Trophoblast cell (in vitro differentiated cells and primary cell): ENCODE measurements around the gene TMEM167A.

ENCODE experiments used
- DNase-seq, 2 donors: peaks; one replicate each; pipeline ENCODE4 v3.0.0-alpha.2; 2016
- H2AFZ ChIP-seq: 2 replicates; pipeline ENCODE4 v1.6.1; 2013; ENCODE audit warnings: low read length, moderate library complexity, mild to moderate bottlenecking; ENCODE audit not compliant: insufficient read depth, poor library complexity
- H2AK5ac ChIP-seq: 2 replicates; pipeline ENCODE4 v1.6.1; 2013; ENCODE audit warnings: mild to moderate bottlenecking, low read length
- H2BK120ac ChIP-seq: 2 replicates; pipeline ENCODE4 v1.6.1; 2013; ENCODE audit warnings: low read length, mild to moderate bottlenecking, moderate library complexity; ENCODE audit not compliant: insufficient read depth, poor library complexity
- H2BK12ac ChIP-seq: 2 replicates; pipeline ENCODE4 v1.6.1; 2013; ENCODE audit warnings: mild to moderate bottlenecking, low read length, moderate library complexity
- H2BK5ac ChIP-seq: 2 replicates; pipeline ENCODE4 v1.6.1; 2013; ENCODE audit warnings: low read length, low read depth, moderate library complexity, mild to moderate bottlenecking; ENCODE audit not compliant: poor library complexity
- H3K14ac ChIP-seq: 2 replicates; pipeline ENCODE4 v1.6.1; 2013; ENCODE audit warnings: mild to moderate bottlenecking, low read length
- H3K18ac ChIP-seq: 2 replicates; pipeline ENCODE4 v1.6.1; 2013; ENCODE audit warnings: mild to moderate bottlenecking, low read length
- H3K23ac ChIP-seq: 2 replicates; pipeline ENCODE4 v1.6.1; 2013; ENCODE audit warnings: low read length
- H3K27ac ChIP-seq: 2 replicates; pipeline ENCODE4 v1.5.1; 2013; ENCODE audit warnings: low read depth, mild to moderate bottlenecking, inconsistent platforms, low read length, moderate library complexity
- H3K27me3 ChIP-seq: 2 replicates; pipeline ENCODE4 v1.6.1; 2013; ENCODE audit warnings: inconsistent platforms, mild to moderate bottlenecking, low read length, moderate library complexity; ENCODE audit not compliant: insufficient read depth
- H3K36me3 ChIP-seq, 2 experiments: 1 replicate in 1 of 2; 2 replicates in 1 of 2; pipeline ENCODE4 v1.6.1; 2013; ENCODE audit warnings: low read length in 2 of 2, mild to moderate bottlenecking in 2 of 2, moderate library complexity in 1 of 2; ENCODE audit not compliant: insufficient read depth in 2 of 2, control insufficient read depth in 1 of 2
- H3K4ac ChIP-seq: 2 replicates; pipeline ENCODE4 v1.6.1; 2013; ENCODE audit warnings: low read depth, mild to moderate bottlenecking, low read length, moderate library complexity
- H3K4me1 ChIP-seq, 2 experiments: 1 replicate in 1 of 2; 2 replicates in 1 of 2; pipeline ENCODE4 v1.6.1; 2013; ENCODE audit warnings: low read length in 2 of 2, mild to moderate bottlenecking in 2 of 2, moderate library complexity in 1 of 2; ENCODE audit not compliant: insufficient read depth in 2 of 2, control insufficient read depth in 1 of 2
- H3K4me2 ChIP-seq: 2 replicates; pipeline ENCODE4 v1.6.1; 2013; ENCODE audit warnings: inconsistent platforms, mild to moderate bottlenecking, low read length, moderate library complexity
- H3K4me3 ChIP-seq: 2 replicates; pipeline ENCODE4 v1.5.1; 2013; ENCODE audit warnings: mild to moderate bottlenecking, low read depth, low read length, inconsistent platforms
- H3K79me1 ChIP-seq: one replicate; pipeline ENCODE4 v1.6.1; 2013; ENCODE audit warnings: low read length
- H3K79me2 ChIP-seq: 2 replicates; pipeline ENCODE4 v1.6.1; 2013; ENCODE audit warnings: low read length, mild to moderate bottlenecking; ENCODE audit not compliant: control insufficient read depth, insufficient read depth, poor library complexity
- H3K9ac ChIP-seq: 2 replicates; pipeline ENCODE4 v1.6.1; 2013; ENCODE audit warnings: mild to moderate bottlenecking, low read length
- H3K9me3 ChIP-seq: 2 replicates; pipeline ENCODE4 v1.6.1; 2013; ENCODE audit warnings: low read depth, mild to moderate bottlenecking, control low read depth, inconsistent platforms, low read length; ENCODE audit not compliant: insufficient read depth
- H4K12ac ChIP-seq: 2 replicates; pipeline ENCODE4 v1.6.1; 2013; ENCODE audit warnings: low read depth, mild to moderate bottlenecking, low read length, moderate library complexity
- H4K8ac ChIP-seq: 2 replicates; pipeline ENCODE4 v1.6.1; 2013; ENCODE audit warnings: low read depth, mild to moderate bottlenecking, low read length, moderate library complexity
- H4K91ac ChIP-seq: one replicate; pipeline ENCODE4 v1.6.1; 2013; ENCODE audit warnings: low read depth, mild to moderate bottlenecking, low read length, moderate library complexity
- WGBS: extraction: QIAGEN DNeasy Blood & Tissue Kit; methylation state at CpG from one replicate; pipeline ENCODE4 v1.1.7; 2013; ENCODE audit warnings: missing lambda C conversion rate; ENCODE audit not compliant: insufficient read length, insufficient coverage; ENCODE audit errors: extremely low coverage; 5-methylcytosine and 5-hydroxymethylcytosine counted together

Gene TMEM167A

DNA sequence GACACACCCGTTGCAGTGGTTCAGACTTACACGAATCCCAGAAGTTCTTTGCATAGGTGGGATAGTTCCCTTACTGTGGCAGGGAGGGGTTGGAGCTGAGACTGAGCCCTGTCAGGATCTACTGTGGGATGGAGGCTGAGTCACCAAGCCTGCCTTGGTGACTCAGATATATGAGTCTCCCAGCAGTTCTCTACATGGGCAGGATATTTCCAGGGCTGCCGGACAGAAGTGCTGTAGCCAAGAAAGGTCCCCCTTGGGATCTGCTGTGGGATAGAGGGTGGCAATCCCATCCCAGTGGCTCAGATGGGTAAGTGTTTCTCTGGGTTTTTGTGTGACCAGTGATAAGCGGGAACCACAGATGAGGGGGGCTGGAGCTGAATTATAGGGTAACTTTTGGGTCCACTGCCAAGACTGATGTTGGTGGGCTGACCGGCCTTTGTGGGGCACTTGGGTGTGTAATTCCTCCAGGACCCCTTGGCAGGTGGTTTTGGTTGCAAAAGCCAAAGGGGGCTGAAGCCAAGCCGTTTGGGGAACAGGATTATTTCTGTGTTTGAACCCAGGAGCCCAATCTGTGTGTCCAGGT lies 18.9 kb upstream of the TMEM167A start:
- peak; percentile 76 to 88 for DNase-seq
- Histone ChIP-seq H2BK12ac (no peak overlapping the region), H3K9ac (no peak overlapping the region)

DNA sequence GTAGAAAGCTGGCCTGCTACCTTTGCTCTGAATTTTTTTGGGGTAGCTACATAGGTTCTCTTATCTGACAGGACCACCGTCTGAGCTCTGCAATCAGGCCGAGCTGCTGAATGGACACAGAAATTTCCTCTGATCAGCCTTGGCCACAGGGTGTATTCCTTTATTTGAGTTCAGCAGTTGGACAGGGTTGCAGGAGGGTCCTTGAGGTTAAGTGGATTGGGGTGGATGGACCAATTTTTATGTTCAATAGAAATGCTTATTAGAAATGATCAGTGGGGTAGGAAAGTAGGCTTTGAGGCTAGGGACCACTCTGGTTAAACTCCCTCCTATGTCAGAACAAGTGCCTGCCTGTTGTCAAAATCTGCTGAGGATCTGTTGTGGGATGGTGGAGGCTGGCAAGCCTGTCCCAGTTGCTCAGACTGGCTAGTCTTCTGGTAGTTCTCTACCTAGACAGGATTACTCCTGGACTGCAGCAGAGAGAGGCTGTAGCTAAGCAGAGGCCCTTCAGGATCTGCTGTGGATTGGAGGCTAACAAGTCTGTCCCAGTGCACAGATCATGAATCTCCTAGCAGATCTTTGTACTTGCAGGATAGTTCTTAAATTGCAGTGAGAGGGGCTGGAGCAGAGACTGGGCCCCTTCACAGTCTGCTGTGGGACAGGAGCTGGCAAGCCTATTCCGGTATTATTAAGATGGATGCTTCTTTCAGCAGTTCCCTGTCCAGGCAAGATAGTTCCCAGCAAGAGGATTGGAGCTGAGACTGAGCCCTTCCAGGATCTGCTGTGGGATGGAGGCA lies 18.2 kb upstream of the TMEM167A start:
- H2BK120ac ChIP-seq = no peak overlapping the region
- no peak overlapping the region for H3K9ac ChIP-seq
- no peak overlapping the region for H2AFZ ChIP-seq
- H4K12ac ChIP-seq = no peak overlapping the region
- H3K4ac ChIP-seq = no peak overlapping the region
- WGBS = no CpG with 5 or more reads among the region's 3 CpGs
- H3K4me2 ChIP-seq = no peak overlapping the region
- peak overlapping the region; percentile 13 for H3K27ac ChIP-seq
- H3K4me3 ChIP-seq = no peak overlapping the region
- no peak overlapping the region for H4K91ac ChIP-seq
- no peaks in the 10 kb centered on the region for H3K79me2 ChIP-seq
- no peak overlapping the region for H2BK12ac ChIP-seq
- no peak overlapping the region for H3K14ac ChIP-seq
- H2BK5ac ChIP-seq = no peak overlapping the region
- H3K18ac ChIP-seq = no peak overlapping the region
- DNase-seq = no peak
- H3K79me1 ChIP-seq = peaks cover 4% of the 10 kb centered on the region
- no peaks in the 10 kb centered on the region for H3K27me3 ChIP-seq
- H4K8ac ChIP-seq = no peak overlapping the region
- H3K23ac ChIP-seq = no peak overlapping the region
- no peak overlapping the region for H2AK5ac ChIP-seq
- no peaks in the 10 kb centered on the region for H3K9me3 ChIP-seq
- peaks cover 6 to 8% of the 10 kb centered on the region in 2 experiments for H3K4me1 ChIP-seq
- no peaks in the 10 kb centered on the region for H3K36me3 ChIP-seq

More for the DNA sequence above, 18.9 kb upstream of the TMEM167A start:
- H3K4ac ChIP-seq = no peak overlapping the region
- WGBS = no CpG with 5 or more reads among the region's 6 CpGs
- peak overlapping the region; percentile 36 for H3K27ac ChIP-seq
- peak overlapping the region; percentile 35 for H4K91ac ChIP-seq
- H3K18ac ChIP-seq = no peak overlapping the region
- peaks cover 4% of the 10 kb centered on the region for H3K79me1 ChIP-seq
- no peak overlapping the region for H3K4me3 ChIP-seq
- H4K12ac ChIP-seq = no peak overlapping the region
- no peak overlapping the region for H3K23ac ChIP-seq
- peak overlapping the region; percentile 51 for H2BK5ac ChIP-seq
- H3K9me3 ChIP-seq = no peaks in the 10 kb centered on the region
- peak overlapping the region; percentile 63 for H2BK120ac ChIP-seq
- H3K36me3 ChIP-seq = no peaks in the 10 kb centered on the region
- peak overlapping the region; percentile 17 for H3K4me2 ChIP-seq
- H3K4me1 ChIP-seq = peaks cover 6 to 8% of the 10 kb centered on the region in 2 experiments
- H3K79me2 ChIP-seq = no peaks in the 10 kb centered on the region
- H4K8ac ChIP-seq = no peak overlapping the region
- H3K27me3 ChIP-seq = no peaks in the 10 kb centered on the region
- H2AFZ ChIP-seq = no peak overlapping the region
- H2AK5ac ChIP-seq = no peak overlapping the region
- no peak overlapping the region for H3K14ac ChIP-seq

DNA sequence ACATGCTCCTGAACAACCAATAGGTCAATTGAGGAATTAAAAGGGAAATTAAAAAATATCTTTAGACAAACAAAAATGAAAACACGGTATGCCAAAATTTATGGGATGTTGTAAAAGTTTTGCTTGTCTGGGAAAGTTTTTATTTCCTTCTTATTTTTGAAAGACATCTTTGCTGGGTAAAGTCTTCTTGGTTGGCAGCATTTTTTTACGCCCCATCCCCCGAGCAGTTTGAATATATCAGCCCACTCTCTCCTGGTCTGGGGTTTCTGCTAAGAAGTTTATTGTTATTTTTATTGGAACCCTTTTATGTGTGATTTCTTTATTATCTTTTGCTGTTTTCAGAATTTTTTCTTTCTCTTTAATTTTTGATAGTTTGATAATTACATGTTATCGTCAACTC lies 16.5 kb upstream of the TMEM167A start:
- Histone ChIP-seq H2BK5ac (no peak overlapping the region), H2AK5ac (no peak overlapping the region), H3K79me1 (peaks cover 4% of the 10 kb centered on the region), H3K4me1 (peaks cover 6 to 8% of the 10 kb centered on the region in 2 experiments), H3K14ac (no peak overlapping the region), H3K79me2 (no peaks in the 10 kb centered on the region), H3K4ac (no peak overlapping the region), H4K8ac (no peak overlapping the region), H4K12ac (no peak overlapping the region), H2BK12ac (no peak overlapping the region), H3K27ac (no peak overlapping the region), H3K9me3 (peaks cover 1% of the 10 kb centered on the region), H2AFZ (no peak overlapping the region), H3K18ac (no peak overlapping the region), H3K36me3 (peaks cover 0 to 2% of the 10 kb centered on the region in 2 experiments), H3K9ac (no peak overlapping the region), H3K4me2 (no peak overlapping the region), H3K4me3 (no peak overlapping the region), H3K23ac (no peak overlapping the region), H3K27me3 (no peaks in the 10 kb centered on the region), H4K91ac (no peak overlapping the region), H2BK120ac (no peak overlapping the region)
- no CpG with 5 or more reads among the region's 4 CpGs for WGBS
- DNase-seq = no peak

DNA sequence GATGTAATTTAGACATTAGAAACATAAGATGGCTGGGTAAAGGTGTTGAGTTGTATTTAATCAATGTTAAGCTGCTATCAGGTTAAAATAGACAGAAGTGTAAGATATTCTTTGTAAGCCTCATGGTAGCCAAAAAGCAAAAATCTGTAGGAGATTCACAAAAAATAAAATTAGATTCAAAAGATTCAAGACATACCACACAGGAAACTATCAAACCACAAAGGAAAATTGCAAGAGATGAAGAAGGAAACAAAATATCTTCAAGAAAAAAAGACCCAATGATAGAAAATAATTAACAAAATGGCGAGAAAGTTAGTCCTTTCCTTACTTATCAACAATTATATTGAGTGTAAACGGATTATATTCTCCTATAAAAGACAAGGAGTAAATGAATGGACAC lies 15.4 kb upstream of the TMEM167A start:
- Histone ChIP-seq H2BK5ac (no peak overlapping the region), H2BK120ac (no peak overlapping the region), H3K4me1 (peaks cover 6 to 8% of the 10 kb centered on the region in 2 experiments), H4K8ac (no peak overlapping the region), H4K12ac (no peak overlapping the region), H3K4me2 (no peak overlapping the region), H2AFZ (no peak overlapping the region), H4K91ac (no peak overlapping the region), H3K79me1 (peaks cover 4% of the 10 kb centered on the region), H3K23ac (no peak overlapping the region), H2BK12ac (no peak overlapping the region), H3K4me3 (no peak overlapping the region), H3K9ac (no peak overlapping the region), H3K27me3 (no peaks in the 10 kb centered on the region), H3K27ac (no peak overlapping the region), H2AK5ac (no peak overlapping the region), H3K18ac (no peak overlapping the region), H3K9me3 (peaks cover 1% of the 10 kb centered on the region), H3K14ac (no peak overlapping the region), H3K4ac (no peak overlapping the region), H3K36me3 (peaks cover 0 to 2% of the 10 kb centered on the region in 2 experiments), H3K79me2 (no peaks in the 10 kb centered on the region)
- no CpG with 5 or more reads among the region's 2 CpGs for WGBS
- DNase-seq = no peak
